Natural killer cell (primary cell): Measurements from ENCODE around the gene THEMIS. TPM values are rescaled to one million over a fixed set of nuclear protein-coding genes. Genes with fewer than 3 reads are reported as not detected.

Source experiments
- ATAC-seq, 3 donors: fragments of 150-1000 bp in 2 of 3; fragments of 200-7000 bp in 1 of 3; cut with Tn5 transposase; 1 replicate in 1 of 3; 2 replicates in 2 of 3; pipeline ENCODE4 v1.10.0; 2021; ENCODE audit warnings: mild to moderate bottlenecking in 2 of 3, moderate library complexity in 2 of 3
- DNase-seq, 2 donors: peaks; one replicate each; pipeline versions ENCODE4 v3.0.0 to v3.0.0-alpha.2; 2013 to 2021; ENCODE audit warnings: mixed read lengths in 1 of 2
- H3K27ac ChIP-seq: one replicate; pipeline ENCODE4 v1.5.1; 2013; ENCODE audit warnings: mild to moderate bottlenecking, low read length
- H3K27me3 ChIP-seq: one replicate; pipeline ENCODE4 v1.6.1; 2013; ENCODE audit warnings: low read length; ENCODE audit not compliant: control insufficient read depth, insufficient read depth
- H3K36me3 ChIP-seq: one replicate; pipeline ENCODE4 v1.6.1; 2013; ENCODE audit warnings: low read length; ENCODE audit not compliant: control insufficient read depth, insufficient read depth
- H3K4me1 ChIP-seq: one replicate; pipeline ENCODE4 v1.6.1; 2013; ENCODE audit warnings: low read length; ENCODE audit not compliant: control insufficient read depth, insufficient read depth
- H3K4me3 ChIP-seq: one replicate; pipeline ENCODE4 v1.5.1; 2013; ENCODE audit warnings: low read length
- H3K9me3 ChIP-seq: one replicate; pipeline ENCODE4 v1.6.1; 2013; ENCODE audit warnings: low read length; ENCODE audit not compliant: control insufficient read depth, insufficient read depth
- H3K27ac Mint-ChIP-seq, 2 donors: one replicate each; pipeline ENCODE4 v1.8.0; 2022; ENCODE audit warnings: mild to moderate bottlenecking in 2 of 2, mixed read lengths in 2 of 2, moderate library complexity in 1 of 2
- H3K27me3 Mint-ChIP-seq, 2 donors: one replicate each; pipeline ENCODE4 v1.8.0; 2022; ENCODE audit warnings: low read depth in 2 of 2, mixed read lengths in 2 of 2
- H3K36me3 Mint-ChIP-seq: one replicate; pipeline ENCODE4 v1.8.0; 2022; ENCODE audit warnings: mixed read lengths
- H3K4me1 Mint-ChIP-seq, 2 donors: one replicate each; pipeline ENCODE4 v1.8.0; 2022; ENCODE audit warnings: mixed read lengths in 2 of 2
- H3K4me3 Mint-ChIP-seq: one replicate; pipeline ENCODE4 v1.8.0; 2022; ENCODE audit warnings: mild to moderate bottlenecking, moderate library complexity, mixed read lengths
- H3K9me3 Mint-ChIP-seq, 2 donors: one replicate each; pipeline ENCODE4 v1.8.0; 2022; ENCODE audit warnings: mixed read lengths in 2 of 2
- WGBS: methylation state at CpG from one replicate; pipeline ENCODE4 v1.1.7; 2013; ENCODE audit warnings: missing lambda C conversion rate; ENCODE audit not compliant: insufficient coverage; 5-methylcytosine and 5-hydroxymethylcytosine counted together
- intact Hi-C: fragments of 100-400 bp; cut with micrococcal nuclease; formaldehyde crosslinking; loops from one replicate; pipeline ENCODE4 v1.14.2; 2022
- total RNA-seq, 4 donors: library from RNA; stranded (reverse); fragments of 120-200 nt in 1 of 4; gene quantifications; one replicate each; pipeline versions ENCODE4 v1.2.3 to v1.2.4, GENCODE V29; 2013 to 2022
- TF ChIP-seq, protein P1 (sequence below): fragments of 200-600 bp; IDR thresholded peaks from one replicate; pipeline ENCODE4 v1.8.0; 2022; ENCODE audit warnings: antibody characterized with exemption

THEMIS gene
- total RNA-seq, 3 donors from 2014 or later (not counting 1 experiment from before 2014, with no cell fraction given): 0.82 to 11.7 (median 1.7) TPM

DNA sequence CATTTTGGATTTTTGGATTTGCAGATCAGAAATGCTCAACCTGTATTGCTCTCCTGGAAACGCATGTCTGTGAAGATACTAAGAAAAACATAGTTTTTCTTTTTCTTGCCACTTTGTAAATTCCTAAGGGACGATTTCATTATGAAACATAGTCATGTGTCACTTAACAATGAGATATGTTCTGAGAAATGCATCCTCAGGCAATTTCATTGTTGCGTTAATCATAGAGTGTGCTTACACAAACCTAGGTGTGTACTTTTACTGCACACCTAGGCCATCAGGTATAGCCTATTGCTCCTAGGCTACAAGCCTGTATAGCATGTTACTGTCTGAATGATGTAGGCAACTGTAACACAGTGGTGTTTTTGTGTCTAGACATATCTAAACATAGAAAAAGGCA lies 13.4 kb upstream of the THEMIS start:
- TF ChIP-seq, protein P1, sequence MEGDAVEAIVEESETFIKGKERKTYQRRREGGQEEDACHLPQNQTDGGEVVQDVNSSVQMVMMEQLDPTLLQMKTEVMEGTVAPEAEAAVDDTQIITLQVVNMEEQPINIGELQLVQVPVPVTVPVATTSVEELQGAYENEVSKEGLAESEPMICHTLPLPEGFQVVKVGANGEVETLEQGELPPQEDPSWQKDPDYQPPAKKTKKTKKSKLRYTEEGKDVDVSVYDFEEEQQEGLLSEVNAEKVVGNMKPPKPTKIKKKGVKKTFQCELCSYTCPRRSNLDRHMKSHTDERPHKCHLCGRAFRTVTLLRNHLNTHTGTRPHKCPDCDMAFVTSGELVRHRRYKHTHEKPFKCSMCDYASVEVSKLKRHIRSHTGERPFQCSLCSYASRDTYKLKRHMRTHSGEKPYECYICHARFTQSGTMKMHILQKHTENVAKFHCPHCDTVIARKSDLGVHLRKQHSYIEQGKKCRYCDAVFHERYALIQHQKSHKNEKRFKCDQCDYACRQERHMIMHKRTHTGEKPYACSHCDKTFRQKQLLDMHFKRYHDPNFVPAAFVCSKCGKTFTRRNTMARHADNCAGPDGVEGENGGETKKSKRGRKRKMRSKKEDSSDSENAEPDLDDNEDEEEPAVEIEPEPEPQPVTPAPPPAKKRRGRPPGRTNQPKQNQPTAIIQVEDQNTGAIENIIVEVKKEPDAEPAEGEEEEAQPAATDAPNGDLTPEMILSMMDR: no peak
- H3K4me1 Mint-ChIP-seq: peaks cover 11 to 12% of the 10 kb centered on the region in 2 donors

DNA sequence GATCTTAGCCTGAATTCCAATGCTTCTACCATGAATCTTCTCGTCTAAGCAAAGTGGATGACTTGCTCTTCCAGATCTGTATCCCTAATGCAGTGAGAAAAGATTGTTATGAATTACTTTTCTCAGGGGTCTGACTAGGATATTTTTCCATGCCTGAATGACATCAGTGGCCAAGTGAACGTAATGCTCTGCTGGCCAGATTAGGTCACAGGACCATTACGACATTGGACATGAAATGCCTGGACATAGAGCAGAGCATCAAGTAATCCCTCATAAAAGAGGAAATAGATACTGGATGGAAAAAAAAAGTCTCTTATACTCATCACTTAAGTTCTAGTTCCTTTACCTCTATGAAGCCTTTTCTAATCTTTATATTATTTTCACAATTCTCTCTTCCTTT lies 12.1 kb upstream of the THEMIS start:
- Histone ChIP-seq H3K36me3 (no peaks in the 10 kb centered on the region), H3K9me3 (no peaks in the 10 kb centered on the region), H3K4me1 (no peaks in the 10 kb centered on the region), H3K27ac (no peak overlapping the region), H3K4me3 (no peak overlapping the region), H3K27me3 (no peaks in the 10 kb centered on the region)
- Mint-ChIP-seq H3K27me3 (no peaks in the 10 kb centered on the region), H3K4me3 (no peak overlapping the region), H3K36me3 (no peaks in the 10 kb centered on the region), H3K9me3 (peaks cover 0 to 3% of the 10 kb centered on the region in 2 donors), H3K27ac (no peak overlapping the region), H3K4me1 (no peaks in the 10 kb centered on the region)
- 80% methylated on average over 3 of the region's 3 CpGs for WGBS
- ATAC-seq (no peak), DNase-seq (no peak)
- intact Hi-C loops: no loop called here
- TF ChIP-seq, protein P1: no peak

More for the DNA sequence above, 13.4 kb upstream of the THEMIS start:
- no peaks in the 10 kb centered on the region for H3K4me1 ChIP-seq
- no peak overlapping the region for H3K4me3 ChIP-seq
- Mint-ChIP-seq H3K4me3 (no peak overlapping the region), H3K36me3 (no peaks in the 10 kb centered on the region), H3K27ac (no peak overlapping the region), H3K27me3 (no peaks in the 10 kb centered on the region), H3K9me3 (no peaks in the 10 kb centered on the region)
- WGBS: 89% methylated on average over 3 of the region's 3 CpGs
- DNase-seq: no peak
- intact Hi-C loops: no loop called here
- no peaks in the 10 kb centered on the region for H3K36me3 ChIP-seq
- no peaks in the 10 kb centered on the region for H3K9me3 ChIP-seq
- no peak for ATAC-seq
- H3K27ac ChIP-seq: no peak overlapping the region
- H3K27me3 ChIP-seq: no peaks in the 10 kb centered on the region

DNA sequence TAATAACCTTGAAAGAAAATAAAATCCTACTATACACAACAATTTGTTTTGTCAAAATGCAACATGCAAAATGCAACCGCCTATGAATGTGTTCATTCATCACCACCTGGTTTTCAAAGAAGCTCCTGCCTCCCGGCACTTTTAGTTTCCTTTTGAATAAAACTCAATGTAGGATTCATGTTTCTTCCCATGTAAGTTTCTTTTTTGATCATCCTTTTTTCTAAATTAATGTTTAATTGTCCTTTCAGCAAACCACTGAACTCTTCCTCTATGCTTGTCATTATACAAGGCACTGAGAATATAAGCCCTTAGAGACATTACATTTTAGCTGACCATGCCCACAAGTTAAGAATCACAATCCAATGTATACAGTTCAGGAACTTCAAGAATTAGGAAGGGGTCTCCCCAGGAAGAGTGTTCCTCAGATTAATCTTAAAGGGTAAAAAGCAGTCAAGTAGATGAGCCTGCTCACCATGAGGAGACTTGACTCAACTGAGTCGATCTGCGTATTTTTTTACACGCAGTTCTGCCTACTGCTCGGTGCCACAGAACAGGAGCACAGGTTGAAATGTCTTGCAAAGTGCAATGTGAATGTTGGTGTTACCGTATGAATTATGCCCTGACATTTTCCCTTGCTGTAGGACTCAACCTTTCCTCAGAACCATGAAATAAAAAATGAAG lies 7.2 kb upstream of the THEMIS start:
- Mint-ChIP-seq H3K27me3 (peaks cover 0 to 7% of the 10 kb centered on the region in 2 donors), H3K27ac (no peak overlapping the region), H3K36me3 (no peaks in the 10 kb centered on the region), H3K4me1 (no peaks in the 10 kb centered on the region), H3K4me3 (peak overlapping the region; percentile 21), H3K9me3 (peaks cover 2 to 3% of the 10 kb centered on the region in 2 donors)
- Histone ChIP-seq H3K27ac (peak overlapping the region; percentile 74), H3K4me3 (peak overlapping the region; percentile 33), H3K27me3 (no peaks in the 10 kb centered on the region), H3K4me1 (no peaks in the 10 kb centered on the region), H3K36me3 (no peaks in the 10 kb centered on the region), H3K9me3 (no peaks in the 10 kb centered on the region)
- 53% methylated on average over 6 of the region's 7 CpGs for WGBS
- ATAC-seq (no peak), DNase-seq (peak in 1 of 2 donors; percentile 61)
- TF ChIP-seq, protein P1: no peak
- intact Hi-C loops: no loop called here

DNA sequence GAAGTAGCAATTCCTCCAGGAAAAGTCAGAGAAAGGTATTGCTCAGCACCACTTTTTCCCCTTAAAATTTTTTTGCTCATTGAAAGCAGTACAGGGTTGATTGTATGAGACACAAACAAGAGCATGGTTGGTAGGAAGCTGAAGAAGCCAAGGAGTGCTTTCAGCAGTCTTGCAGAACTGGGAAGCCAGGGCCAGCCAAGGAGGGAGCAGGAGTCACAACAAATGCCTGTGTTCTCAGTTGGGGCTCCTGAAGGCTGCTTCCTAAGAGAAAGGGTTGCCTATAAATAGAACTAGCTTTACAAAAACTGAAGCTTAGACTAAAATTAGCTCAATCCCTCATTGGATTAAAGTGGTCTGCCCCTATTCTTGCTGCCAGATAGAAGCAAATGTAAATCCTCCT lies 3.3 kb upstream of the THEMIS start:
- no peaks in the 10 kb centered on the region for H3K36me3 ChIP-seq
- TF ChIP-seq, protein P1: no peak
- H3K36me3 Mint-ChIP-seq: no peaks in the 10 kb centered on the region
- no peaks in the 10 kb centered on the region for H3K27me3 ChIP-seq
- peaks cover 2 to 3% of the 10 kb centered on the region in 2 donors for H3K9me3 Mint-ChIP-seq
- H3K4me1 ChIP-seq: peaks cover 4% of the 10 kb centered on the region
- intact Hi-C loops: no loop called here
- no peak overlapping the region for H3K4me3 Mint-ChIP-seq
- no peak overlapping the region for H3K4me3 ChIP-seq
- ATAC-seq (no peak), DNase-seq (no peak)
- no peaks in the 10 kb centered on the region for H3K9me3 ChIP-seq
- no peak overlapping the region for H3K27ac ChIP-seq
- H3K27ac Mint-ChIP-seq: no peak overlapping the region
- peaks cover 9 to 10% of the 10 kb centered on the region in 2 donors for H3K4me1 Mint-ChIP-seq
- peaks cover 0 to 7% of the 10 kb centered on the region in 2 donors for H3K27me3 Mint-ChIP-seq
